ENCODE measurements around the gene THAP12. TPM values are rescaled to one million over a fixed set of nuclear protein-coding genes. Genes with fewer than 3 reads are reported as not detected.

Gene THAP12
- total RNA-seq, 1 experiment from 2014 or later = 42.5 TPM

- peaks cover 3 to 4% of the 10 kb centered on the region in 2 experiments; a peak in 2 of 4 replicates for H3K4me1 Mint-ChIP-seq
Measured at GRCh38 chr11:76426660-76427059, 45.7 kb upstream of the THAP12 start.

More at GRCh38 chr11:76426660-76427059, 45.7 kb upstream of the THAP12 start:
- Histone ChIP-seq H3K23ac (ENCODE audit: insufficient read length, low read depth, low read length) (no peak overlapping the region), H4K20me1 (ENCODE audit: control insufficient read depth, insufficient read depth, insufficient read length) (no peaks in the 10 kb centered on the region), H3K4me2 (ENCODE audit: insufficient read depth, insufficient read length, low read length) (no peak overlapping the region), H2BK20ac (ENCODE audit: low read depth, low read length, poor library complexity, severe bottlenecking) (no peak overlapping the region), H2BK120ac (ENCODE audit: low read depth, low read length, poor library complexity, severe bottlenecking) (no peak overlapping the region), H2BK12ac (ENCODE audit: insufficient read length, low read depth, low read length) (no peak overlapping the region), H3K27me3 (ENCODE audit: insufficient read depth, low read length) (no peaks in the 10 kb centered on the region), H3K9me3 (ENCODE audit: control insufficient read depth, low read depth, low read length) (no peaks in the 10 kb centered on the region), H4K8ac (replicated peaks; ENCODE audit: insufficient read length, low read depth, low read length) (no peak overlapping the region), H4K5ac (ENCODE audit: insufficient read length, low read depth, low read length) (no peak overlapping the region), H3K4ac (ENCODE audit: low read depth, low read length) (no peak overlapping the region), H2BK5ac (ENCODE audit: insufficient read length, low read length) (no peak overlapping the region), H3K9ac (ENCODE audit: extremely low read depth, insufficient read length, low read length) (no peak overlapping the region), H4K91ac (ENCODE audit: insufficient read length, low read depth, low read length) (no peak overlapping the region), H3K27ac (ENCODE audit: insufficient read length, low read depth, low read length) (no peak overlapping the region), H3K23me2 (ENCODE audit: insufficient read length, low read depth, low read length, poor library complexity, severe bottlenecking) (no peaks in the 10 kb centered on the region), H3K79me1 (ENCODE audit: insufficient read depth, low read depth, low read length, poor library complexity, severe bottlenecking) (no peaks in the 10 kb centered on the region), H2AFZ (ENCODE audit: low read length) (no peak overlapping the region), H2BK15ac (ENCODE audit: low read depth, low read length) (no peak overlapping the region), H3K56ac (ENCODE audit: insufficient read length, low read depth, low read length) (no peak overlapping the region), H3K18ac (ENCODE audit: insufficient read length, low read depth, low read length) (no peak overlapping the region), H3K4me1 (ENCODE audit: insufficient read depth, low read length) (no peaks in the 10 kb centered on the region), H3T11ph (ENCODE audit: low read length) (no peak overlapping the region), H3K14ac (ENCODE audit: insufficient read depth, low read length) (no peak overlapping the region), H2AK5ac (ENCODE audit: insufficient read length, low read length) (no peak overlapping the region), H3K79me2 (ENCODE audit: insufficient read depth, low read length) (no peaks in the 10 kb centered on the region)
- Mint-ChIP-seq H3K27ac (no peak overlapping the region), H3K4me3 (no peak overlapping the region), H3K9me3 (no peaks in the 10 kb centered on the region), H3K36me3 (ENCODE audit: insufficient read depth in 1 of 3, low read depth in 3 of 3) (no peaks in the 10 kb centered on the region), H3K27me3 (ENCODE audit: low read depth) (no peaks in the 10 kb centered on the region; the same call in 1 of the 2 replicates)
- DNase-seq = no peak
- no peak for TF ChIP-seq CTCF (conservative IDR thresholded peaks at IDR 0.05)
